Urinary bladder (tissue), 4 donors: ENCODE measurements around the gene NAIF1. TPM values are rescaled to one million over a fixed set of nuclear protein-coding genes. Genes with fewer than 3 reads are reported as not detected.
A peak's percentile ranks its signal among the peaks of the same experiment; 100 is the strongest.
"Not testable (repeated sequence)": the region's sequence is repeated elsewhere in the genome, so short reads cannot be mapped to it uniquely, and the experiment has no call there.

Experiments used
- DNase-seq: peaks from one replicate; pipeline ENCODE4 v3.0.0-alpha.2; 2015; ENCODE audit errors: extremely low spot score
- H3K27ac ChIP-seq: one replicate; pipeline ENCODE4 v1.5.1; 2013; ENCODE audit warnings: low read depth, mild to moderate bottlenecking, moderate library complexity
- H3K36me3 ChIP-seq: one replicate; pipeline ENCODE4 v1.6.1; 2013; ENCODE audit warnings: mild to moderate bottlenecking, moderate library complexity; ENCODE audit not compliant: insufficient read depth
- H3K4me1 ChIP-seq: one replicate; pipeline ENCODE4 v1.6.1; 2013; ENCODE audit warnings: mild to moderate bottlenecking, moderate library complexity; ENCODE audit not compliant: insufficient read depth
- H3K4me3 ChIP-seq: one replicate; pipeline ENCODE4 v1.5.1; 2013; ENCODE audit warnings: low read depth, low read length
- WGBS: extraction: QIAGEN DNeasy Blood & Tissue Kit; methylation state at CpG from one replicate; pipeline ENCODE4 v1.1.7; 2013; 5-methylcytosine and 5-hydroxymethylcytosine counted together
- polyA plus RNA-seq: library from polyadenylated mRNA; stranded (reverse); fragments of 200-250 nt; gene quantifications from one replicate; pipeline ENCODE4 v1.2.3, GENCODE V29; 2013
- total RNA-seq: library from RNA; depleted of rRNA; stranded (reverse); fragments of >200 nt; gene quantifications from one replicate; pipeline ENCODE4 v1.2.3, GENCODE V29; 2014
- donor health status: healthy with polysubstance abuse.
- donor health status: healthy.

Gene NAIF1, protein sequence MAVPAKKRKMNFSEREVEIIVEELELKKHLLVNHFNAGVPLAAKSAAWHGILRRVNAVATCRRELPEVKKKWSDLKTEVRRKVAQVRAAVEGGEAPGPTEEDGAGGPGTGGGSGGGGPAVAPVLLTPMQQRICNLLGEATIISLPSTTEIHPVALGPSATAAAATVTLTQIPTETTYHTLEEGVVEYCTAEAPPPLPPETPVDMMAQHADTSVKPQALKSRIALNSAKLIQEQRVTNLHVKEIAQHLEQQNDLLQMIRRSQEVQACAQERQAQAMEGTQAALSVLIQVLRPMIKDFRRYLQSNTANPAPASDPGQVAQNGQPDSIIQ
- 6.9 TPM for total RNA-seq
- 8.2 TPM for polyA plus RNA-seq

DNA sequence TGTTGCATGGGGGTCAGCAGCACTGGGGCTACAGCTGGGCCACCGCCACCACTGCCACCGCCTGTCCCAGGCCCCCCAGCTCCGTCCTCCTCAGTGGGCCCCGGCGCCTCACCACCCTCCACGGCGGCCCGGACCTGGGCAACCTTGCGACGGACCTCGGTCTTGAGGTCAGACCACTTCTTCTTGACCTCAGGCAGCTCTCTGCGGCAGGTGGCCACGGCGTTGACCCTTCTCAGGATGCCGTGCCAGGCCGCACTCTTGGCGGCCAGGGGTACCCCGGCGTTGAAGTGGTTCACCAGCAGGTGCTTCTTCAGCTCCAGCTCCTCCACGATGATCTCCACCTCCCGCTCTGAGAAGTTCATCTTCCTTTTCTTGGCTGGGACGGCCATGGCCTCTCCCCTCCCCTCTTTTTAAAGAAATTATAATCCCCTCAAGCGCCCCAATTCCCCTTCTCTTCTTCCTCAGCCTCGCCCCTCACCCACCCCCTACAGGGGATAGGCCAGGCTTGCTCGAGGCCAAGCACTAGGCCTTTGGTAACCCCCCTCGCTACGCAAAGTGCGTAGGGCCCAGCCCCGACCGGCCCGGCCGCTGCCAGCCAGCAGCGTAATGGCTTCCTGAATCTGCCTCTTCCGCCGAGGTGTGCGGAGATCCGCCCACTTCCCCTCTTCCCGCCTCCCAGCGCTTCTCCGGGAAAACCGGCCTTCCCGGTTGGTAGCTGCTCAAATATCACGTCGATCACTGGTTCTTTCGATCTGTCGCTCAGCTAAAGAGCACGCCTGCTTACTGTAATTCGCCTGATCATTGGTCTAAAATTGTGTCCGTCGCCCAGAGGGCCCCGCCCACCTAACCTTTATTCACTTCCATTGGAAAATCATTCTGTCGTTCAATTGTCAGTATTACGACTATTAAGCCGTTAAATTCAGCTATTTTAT, at the start of gene NAIF1:
Gene NAIF1 (minus strand): TSS at position 608 of the 932 bp plus-strand sequence. CDS start 219 bp downstream, at position 389.
- DNase-seq, result peak; percentile 99
- 37% methylated on average over 54 of the region's 54 CpGs for WGBS
- Histone ChIP-seq H3K36me3 (no peaks in the 10 kb centered on the region), H3K4me3 (peak within 1 kb of the TSS; percentile 82), H3K27ac (peak within 1 kb of the TSS; percentile 89), H3K4me1 (peaks cover 3% of the 10 kb centered on the region)

DNA sequence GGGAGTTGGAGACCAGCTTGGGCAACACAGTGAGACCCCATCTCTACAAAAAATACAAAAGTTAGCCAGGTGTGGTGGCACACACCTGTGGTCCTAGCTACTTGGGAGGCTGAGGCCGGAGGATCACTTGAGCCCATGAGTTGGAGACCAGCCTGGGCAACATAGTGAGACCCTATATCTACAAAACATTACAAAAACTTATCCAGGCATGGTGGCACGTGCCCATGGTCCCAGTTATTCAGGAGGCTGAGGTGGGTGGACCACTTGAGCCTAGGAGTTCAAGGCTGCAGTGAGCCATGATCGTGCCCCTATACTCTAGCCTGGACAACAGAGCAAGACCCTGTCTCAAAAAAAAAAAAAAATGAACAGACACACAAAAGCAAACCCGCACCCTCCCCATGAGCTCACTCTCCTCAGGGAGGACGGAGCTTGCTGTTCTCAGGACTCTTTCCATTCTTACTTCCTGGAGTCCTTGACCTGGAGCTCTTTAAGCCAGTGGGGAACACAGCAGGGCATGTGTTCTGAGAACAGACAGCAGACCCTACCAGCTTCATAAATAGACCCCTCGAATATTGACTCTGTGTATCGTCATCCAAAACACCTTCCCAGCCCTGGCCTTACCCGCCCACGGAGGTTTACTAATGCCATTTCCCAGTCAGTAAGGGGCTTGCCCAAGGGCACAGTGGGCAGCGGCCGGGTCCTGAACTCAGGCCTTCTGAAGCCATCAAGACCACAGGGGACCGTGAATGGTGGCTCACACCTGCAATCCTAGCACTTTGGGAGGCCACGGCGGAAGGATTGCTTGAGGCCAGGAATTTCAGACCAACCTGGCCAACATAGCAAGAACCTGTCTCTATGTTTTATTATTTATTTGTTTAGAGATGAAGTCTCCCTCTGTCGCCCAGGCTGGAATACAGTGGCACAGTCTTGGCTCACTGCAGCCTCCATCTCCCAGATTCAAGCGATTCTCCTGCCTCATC, 49.3 kb upstream of the NAIF1 start:
- WGBS, result 91% methylated on average over 16 of the region's 16 CpGs
- no peak overlapping the region for H3K4me3 ChIP-seq
- no peaks in the 10 kb centered on the region for H3K36me3 ChIP-seq
- no peaks in the 10 kb centered on the region for H3K4me1 ChIP-seq
- no peak for DNase-seq
- H3K27ac ChIP-seq, result no peak overlapping the region

DNA sequence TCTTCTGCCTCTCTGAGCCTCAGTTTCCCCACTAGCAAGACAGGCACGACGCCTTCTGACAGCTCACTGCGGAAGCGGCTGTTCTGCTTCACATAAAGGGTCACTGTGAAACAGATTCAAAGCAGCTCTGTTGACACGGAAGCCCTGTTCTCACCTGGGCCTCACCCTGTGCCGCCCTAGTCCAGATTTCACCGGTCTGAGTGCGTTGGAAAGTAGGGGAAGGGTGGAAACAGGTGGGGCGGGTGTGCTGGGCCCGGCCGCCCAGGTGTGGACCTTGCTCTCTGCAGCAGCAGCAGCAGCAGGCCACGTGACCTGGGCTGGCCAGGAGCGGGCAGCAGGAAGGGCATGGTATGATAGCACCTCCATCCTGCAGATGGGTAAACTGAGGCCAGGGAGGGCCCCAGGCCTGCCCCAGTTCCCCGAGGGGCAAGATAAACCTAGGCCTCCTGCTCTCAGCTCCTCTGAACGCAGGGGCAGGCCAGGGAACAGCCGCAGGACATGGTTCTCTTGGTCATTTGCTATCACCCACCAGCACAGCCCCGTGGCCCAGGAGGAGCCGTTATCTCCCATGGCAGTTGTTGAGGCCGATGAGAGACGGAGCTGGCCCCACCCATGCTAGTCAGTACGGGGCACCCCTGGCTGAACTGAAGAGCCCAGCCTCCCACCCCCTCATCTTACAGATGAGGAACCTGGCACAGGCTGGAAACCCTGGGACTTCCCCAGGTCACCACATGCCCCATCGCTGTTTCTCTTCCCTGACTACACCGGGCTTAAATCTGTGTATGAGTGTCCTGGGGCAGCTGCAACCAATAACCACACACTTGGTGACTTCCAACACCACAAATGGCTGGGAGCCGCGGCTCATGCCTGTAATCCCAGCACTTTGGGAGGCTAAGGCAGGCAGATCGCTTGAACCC, 48.3 kb upstream of the NAIF1 start:
- WGBS, result 84% methylated on average over 26 of the region's 26 CpGs
- no peak overlapping the region for H3K4me3 ChIP-seq
- no peak for DNase-seq
- peak overlapping the region; percentile 57 for H3K27ac ChIP-seq
- H3K36me3 ChIP-seq, result no peaks in the 10 kb centered on the region
- no peaks in the 10 kb centered on the region for H3K4me1 ChIP-seq

DNA sequence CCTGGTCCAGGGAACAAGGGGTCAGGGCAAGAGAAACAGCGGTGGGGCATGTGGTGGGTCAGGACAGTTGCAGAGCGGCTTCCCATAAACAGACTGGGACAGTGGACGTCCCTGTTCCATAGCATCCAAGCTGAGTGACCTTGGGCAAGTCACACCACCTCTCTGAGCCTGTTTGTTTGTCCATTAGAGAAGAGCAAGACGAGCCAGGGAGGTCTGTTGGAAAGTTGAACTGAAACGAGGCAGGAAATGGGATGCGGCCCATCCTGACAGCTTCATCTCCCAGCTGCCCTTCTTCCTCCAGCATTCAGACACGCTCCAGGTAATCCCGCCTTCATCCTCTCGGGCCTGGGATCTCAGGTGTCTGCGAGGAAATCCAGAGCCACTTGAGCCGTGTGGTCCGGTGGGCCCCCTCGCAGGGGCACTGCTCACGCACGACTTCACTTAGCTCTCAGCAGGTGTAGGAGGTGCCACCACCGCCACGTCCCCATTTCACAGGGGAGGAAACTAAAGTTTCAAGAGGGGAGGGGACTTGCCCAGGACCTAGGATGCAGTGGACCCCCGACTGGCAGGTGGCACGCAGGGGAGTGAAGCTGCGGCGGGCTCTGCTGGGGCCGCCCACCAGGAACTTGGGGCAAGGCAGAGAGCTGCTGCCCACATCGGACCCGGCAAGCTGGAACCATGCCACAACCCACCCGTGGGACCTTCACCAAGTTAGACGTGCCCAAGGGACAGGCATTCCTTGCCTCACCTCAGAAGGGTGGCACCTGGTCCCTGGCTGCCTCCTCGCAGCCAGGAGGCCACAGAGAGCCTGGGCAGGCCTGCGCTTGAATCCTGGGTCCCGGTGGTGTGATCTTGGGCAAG, 47.4 kb upstream of the NAIF1 start:
- peak overlapping the region; percentile 57 for H3K27ac ChIP-seq
- no peak for DNase-seq

DNA sequence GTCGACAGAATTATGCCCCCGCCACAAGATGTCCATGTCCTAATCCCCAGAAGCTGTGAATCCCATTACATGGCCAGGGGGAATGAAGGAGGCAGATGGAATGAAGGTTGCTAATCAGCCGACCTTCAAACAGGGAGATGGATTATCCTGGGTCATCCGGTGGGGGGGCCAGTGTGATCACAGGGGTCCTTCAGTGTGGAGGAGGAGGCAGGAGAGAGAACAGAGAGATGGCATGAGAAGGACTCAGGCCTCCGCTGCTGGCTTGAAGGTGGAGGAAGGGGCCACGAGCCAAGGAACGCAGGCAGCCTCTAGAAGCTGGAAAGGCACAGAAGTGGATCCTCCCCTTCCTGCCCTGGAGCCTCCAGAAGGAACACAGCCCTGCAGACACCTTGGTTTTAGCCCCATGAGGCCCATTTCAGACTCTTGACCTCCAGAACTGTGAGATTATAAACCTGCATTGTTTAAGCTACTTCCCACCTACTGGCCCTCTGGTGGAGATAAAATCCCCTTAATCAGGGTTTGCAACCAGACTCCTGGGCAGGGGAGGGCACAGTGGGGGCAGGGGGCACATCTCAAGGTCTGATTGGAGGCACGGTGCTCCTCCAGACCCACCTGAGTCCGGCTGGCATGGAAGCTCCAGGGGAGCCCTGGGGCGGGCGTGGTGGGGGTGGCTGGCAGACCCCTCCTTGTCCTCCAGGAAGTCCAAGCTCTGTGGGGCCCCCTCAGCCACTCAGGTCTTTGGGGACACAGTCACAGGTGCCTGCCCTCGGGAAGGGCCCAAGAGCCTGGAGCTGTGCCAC, 46.6 kb upstream of the NAIF1 start:
- Histone ChIP-seq H3K27ac (no peak overlapping the region), H3K4me1 (no peaks in the 10 kb centered on the region), H3K4me3 (no peak overlapping the region), H3K36me3 (no peaks in the 10 kb centered on the region)
- no peak for DNase-seq
- 92% methylated on average over 12 of the region's 12 CpGs for WGBS

More for the DNA sequence above, 47.4 kb upstream of the NAIF1 start:
- 82% methylated on average over 29 of the region's 29 CpGs for WGBS
- H3K36me3 ChIP-seq, result no peaks in the 10 kb centered on the region
- H3K4me1 ChIP-seq, result no peaks in the 10 kb centered on the region
- H3K4me3 ChIP-seq, result no peak overlapping the region

DNA sequence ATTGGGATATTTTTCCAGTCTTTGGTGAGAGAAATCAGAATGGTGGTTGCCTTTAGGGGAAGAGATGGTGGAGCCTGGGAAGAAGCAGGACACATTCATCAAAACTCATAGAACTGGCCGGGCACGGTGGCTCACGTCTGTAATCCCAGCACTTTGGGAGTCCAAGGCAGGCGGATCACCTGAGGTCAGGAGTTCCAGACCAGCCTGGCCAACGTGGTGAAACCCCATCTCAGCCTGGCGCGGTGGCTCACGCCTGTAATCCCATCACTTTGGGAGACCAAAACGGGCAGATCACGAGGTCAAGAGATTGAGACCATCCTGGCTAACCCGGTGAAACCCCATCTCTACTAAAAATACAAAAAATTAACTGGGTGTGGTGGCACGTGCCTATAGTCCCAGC, 44.6 kb upstream of the NAIF1 start:
- not testable (repeated sequence) for H3K27ac ChIP-seq, H3K36me3 ChIP-seq, H3K4me3 ChIP-seq, H3K4me1 ChIP-seq, DNase-seq
- WGBS, result 90% methylated on average over 12 of the region's 12 CpGs

DNA sequence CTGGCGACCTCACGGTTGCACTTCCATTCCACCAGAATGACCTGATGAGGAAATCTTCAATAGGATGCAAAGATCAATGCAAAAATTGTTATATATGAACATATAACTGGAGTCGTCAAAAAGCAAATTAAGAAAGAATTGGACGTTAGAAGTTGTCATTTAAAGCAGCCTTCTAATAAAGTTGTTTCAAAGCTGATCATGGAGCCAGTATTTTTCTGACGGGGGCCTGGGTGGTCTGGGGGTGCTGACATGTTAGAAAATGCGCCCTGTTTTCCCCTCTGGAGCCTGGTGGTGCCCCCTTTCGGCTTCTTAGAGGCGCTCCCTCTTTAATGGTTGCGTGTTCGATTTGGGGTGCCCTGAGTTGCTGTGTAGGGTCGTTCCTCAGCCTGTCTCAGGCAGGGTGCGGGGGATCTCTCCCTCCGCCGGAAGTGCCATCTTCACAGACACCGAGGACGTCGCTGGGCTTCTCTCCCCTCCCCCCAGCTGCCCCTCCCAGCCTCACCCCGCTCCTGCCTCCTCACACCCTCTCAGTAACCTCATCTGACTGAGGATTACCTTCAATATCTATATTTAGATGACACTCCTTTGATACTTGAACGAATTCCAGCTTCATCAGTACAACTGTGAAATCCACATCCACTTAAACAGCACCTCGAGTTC, 42.1 kb upstream of the NAIF1 start:
- H3K36me3 ChIP-seq, result no peaks in the 10 kb centered on the region
- no peak for DNase-seq

DNA sequence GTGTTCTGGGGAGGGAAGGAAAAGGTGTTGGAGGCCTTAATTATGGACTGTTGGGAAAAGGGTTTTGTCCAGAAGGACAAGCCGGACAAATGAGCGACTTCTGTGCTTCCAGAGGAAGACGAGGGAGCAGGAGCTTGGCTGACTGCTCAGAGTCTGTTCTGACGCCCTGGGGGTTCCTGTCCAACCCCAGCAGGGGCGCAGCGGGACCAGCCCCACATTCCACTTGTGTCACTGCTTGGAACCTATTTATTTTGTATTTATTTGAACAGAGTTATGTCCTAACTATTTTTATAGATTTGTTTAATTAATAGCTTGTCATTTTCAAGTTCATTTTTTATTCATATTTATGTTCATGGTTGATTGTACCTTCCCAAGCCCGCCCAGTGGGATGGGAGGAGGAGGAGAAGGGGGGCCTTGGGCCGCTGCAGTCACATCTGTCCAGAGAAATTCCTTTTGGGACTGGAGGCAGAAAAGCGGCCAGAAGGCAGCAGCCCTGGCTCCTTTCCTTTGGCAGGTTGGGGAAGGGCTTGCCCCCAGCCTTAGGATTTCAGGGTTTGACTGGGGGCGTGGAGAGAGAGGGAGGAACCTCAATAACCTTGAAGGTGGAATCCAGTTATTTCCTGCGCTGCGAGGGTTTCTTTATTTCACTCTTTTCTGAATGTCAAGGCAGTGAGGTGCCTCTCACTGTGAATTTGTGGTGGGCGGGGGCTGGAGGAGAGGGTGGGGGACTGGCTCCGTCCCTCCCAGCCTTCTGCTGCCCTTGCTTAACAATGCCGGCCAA, 41.3 kb upstream of the NAIF1 start:
- Histone ChIP-seq H3K4me3 (no peak overlapping the region), H3K4me1 (no peaks in the 10 kb centered on the region), H3K36me3 (no peaks in the 10 kb centered on the region), H3K27ac (no peak overlapping the region)
- WGBS, result 78% methylated on average over 15 of the region's 15 CpGs
- no peak for DNase-seq

More for the DNA sequence above, 42.1 kb upstream of the NAIF1 start:
- no peak overlapping the region for H3K4me3 ChIP-seq
- no peaks in the 10 kb centered on the region for H3K4me1 ChIP-seq
- no peak overlapping the region for H3K27ac ChIP-seq
- WGBS, result 67% methylated on average over 20 of the region's 20 CpGs

DNA sequence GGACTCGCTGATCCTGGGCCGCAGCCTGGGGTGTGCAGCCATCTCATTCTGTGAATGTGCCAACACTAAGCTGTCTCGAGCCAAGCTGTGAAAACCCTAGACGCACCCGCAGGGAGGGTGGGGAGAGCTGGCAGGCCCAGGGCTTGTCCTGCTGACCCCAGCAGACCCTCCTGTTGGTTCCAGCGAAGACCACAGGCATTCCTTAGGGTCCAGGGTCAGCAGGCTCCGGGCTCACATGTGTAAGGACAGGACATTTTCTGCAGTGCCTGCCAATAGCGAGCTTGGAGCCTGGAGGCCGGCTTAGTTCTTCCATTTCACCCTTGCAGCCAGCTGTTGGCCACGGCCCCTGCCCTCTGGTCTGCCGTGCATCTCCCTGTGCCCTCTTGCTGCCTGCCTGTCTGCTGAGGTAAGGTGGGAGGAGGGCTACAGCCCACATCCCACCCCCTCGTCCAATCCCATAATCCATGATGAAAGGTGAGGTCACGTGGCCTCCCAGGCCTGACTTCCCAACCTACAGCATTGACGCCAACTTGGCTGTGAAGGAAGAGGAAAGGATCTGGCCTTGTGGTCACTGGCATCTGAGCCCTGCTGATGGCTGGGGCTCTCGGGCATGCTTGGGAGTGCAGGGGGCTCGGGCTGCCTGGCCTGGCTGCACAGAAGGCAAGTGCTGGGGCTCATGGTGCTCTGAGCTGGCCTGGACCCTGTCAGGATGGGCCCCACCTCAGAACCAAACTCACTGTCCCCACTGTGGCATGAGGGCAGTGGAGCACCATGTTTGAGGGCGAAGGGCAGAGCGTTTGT, 40.5 kb upstream of the NAIF1 start:
- DNase-seq, result no peak
- Histone ChIP-seq H3K27ac (no peak overlapping the region), H3K4me3 (no peak overlapping the region), H3K4me1 (no peaks in the 10 kb centered on the region), H3K36me3 (no peaks in the 10 kb centered on the region)
- WGBS, result 85% methylated on average over 18 of the region's 18 CpGs
